ENCODE results near the gene LCT. TPM values are rescaled to one million over a fixed set of nuclear protein-coding genes. Genes with fewer than 3 reads are reported as not detected.

The LCT gene
- total and polyA plus RNA-seq, 2 donors (not counting 1 experiment from before 2014, with no cell fraction given): under 0.01 TPM; not detected in 1

DNA sequence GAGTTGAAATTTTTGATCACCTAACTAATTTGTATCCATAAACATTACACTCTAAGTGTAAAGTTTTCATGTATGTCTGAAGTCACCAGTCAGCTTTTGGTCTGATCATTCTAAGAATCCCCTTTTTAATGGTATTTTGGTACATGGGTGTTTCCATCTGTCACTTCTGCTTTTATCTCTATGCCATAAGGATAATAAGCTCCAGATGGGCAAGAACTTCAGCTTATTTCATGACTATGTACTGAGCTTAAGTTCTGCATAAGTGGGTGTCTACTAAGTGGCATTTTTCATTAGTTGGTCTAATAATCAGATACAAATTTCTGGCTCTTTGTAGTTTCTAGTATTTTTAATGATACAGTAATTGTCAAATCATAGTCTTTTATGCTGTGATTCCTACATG is 75.0 kb downstream of the LCT start:
- peaks cover 3% of the 10 kb centered on the region for H3K36me3 ChIP-seq (ENCODE audit: control insufficient read depth, insufficient read depth, low read length)
- H3K4me2 ChIP-seq (ENCODE audit: extremely low read depth, insufficient read depth, low read length): no peak overlapping the region
- no peak overlapping the region for H3K9ac ChIP-seq (ENCODE audit: insufficient read depth, low read length)
- H3K27ac ChIP-seq (ENCODE audit: insufficient read depth, low read length): no peak overlapping the region
- H3K79me2 ChIP-seq (ENCODE audit: control insufficient read depth, insufficient read depth, low read length): no peaks in the 10 kb centered on the region
- no peak for DNase-seq (ENCODE audit: low read depth in 2 of 2)
- no peak overlapping the region for H2AFZ ChIP-seq (ENCODE audit: low read length)
- H3K9me3 ChIP-seq (ENCODE audit: control insufficient read depth, insufficient read depth, low read depth, low read length): no peaks in the 10 kb centered on the region
- no peaks in the 10 kb centered on the region for H3K4me1 ChIP-seq (ENCODE audit: control insufficient read depth, extremely low read depth, insufficient read depth, low read length)
- no peak overlapping the region for H3K4me3 ChIP-seq (replicated peaks in 1 of 4; ENCODE audit: control extremely low read depth in 1 of 4, insufficient read depth in 1 of 4, low read depth in 3 of 4, low read length in 4 of 4)
- TF ChIP-seq, protein P1, sequence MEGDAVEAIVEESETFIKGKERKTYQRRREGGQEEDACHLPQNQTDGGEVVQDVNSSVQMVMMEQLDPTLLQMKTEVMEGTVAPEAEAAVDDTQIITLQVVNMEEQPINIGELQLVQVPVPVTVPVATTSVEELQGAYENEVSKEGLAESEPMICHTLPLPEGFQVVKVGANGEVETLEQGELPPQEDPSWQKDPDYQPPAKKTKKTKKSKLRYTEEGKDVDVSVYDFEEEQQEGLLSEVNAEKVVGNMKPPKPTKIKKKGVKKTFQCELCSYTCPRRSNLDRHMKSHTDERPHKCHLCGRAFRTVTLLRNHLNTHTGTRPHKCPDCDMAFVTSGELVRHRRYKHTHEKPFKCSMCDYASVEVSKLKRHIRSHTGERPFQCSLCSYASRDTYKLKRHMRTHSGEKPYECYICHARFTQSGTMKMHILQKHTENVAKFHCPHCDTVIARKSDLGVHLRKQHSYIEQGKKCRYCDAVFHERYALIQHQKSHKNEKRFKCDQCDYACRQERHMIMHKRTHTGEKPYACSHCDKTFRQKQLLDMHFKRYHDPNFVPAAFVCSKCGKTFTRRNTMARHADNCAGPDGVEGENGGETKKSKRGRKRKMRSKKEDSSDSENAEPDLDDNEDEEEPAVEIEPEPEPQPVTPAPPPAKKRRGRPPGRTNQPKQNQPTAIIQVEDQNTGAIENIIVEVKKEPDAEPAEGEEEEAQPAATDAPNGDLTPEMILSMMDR (conservative IDR thresholded peaks at IDR 0.05 in 1 of 2, IDR thresholded peaks at IDR 0.05 in 1 of 2; ENCODE audit: low read depth in 1 of 2, low read length in 2 of 2): no peak
- no peak for TF ChIP-seq EZH2 (IDR thresholded peaks at IDR 0.05; ENCODE audit: low read length, missing control alignments)
- no peaks in the 10 kb centered on the region for H4K20me1 ChIP-seq (ENCODE audit: control insufficient read depth, extremely low read depth, insufficient read depth, low read length)
- H3K27me3 ChIP-seq (ENCODE audit: control insufficient read depth, insufficient read depth, low read length): no peaks in the 10 kb centered on the region

DNA sequence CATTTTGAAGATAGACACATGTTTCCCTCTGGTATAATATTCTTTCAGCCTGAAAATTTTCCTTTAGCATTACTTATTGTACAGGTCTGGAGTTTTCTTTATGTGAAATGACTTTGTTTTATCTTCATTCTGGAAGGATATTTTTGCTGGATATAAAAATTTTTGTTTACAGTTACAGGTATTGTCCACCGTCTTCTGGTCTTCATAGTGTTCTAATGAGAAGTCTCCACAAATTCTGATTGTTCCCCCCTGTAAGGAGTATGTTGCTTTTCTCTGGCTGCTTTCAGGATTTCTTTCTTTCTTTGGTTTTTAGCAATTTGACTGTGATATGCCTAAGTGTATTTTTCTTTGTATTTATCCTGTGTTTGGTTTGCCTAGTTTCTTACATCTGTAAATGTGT is 80.3 kb downstream of the LCT start:
- Histone ChIP-seq H3K4me1 (ENCODE audit: control insufficient read depth, extremely low read depth, insufficient read depth, low read length) (no peaks in the 10 kb centered on the region), H3K27ac (ENCODE audit: insufficient read depth, low read length) (no peak overlapping the region), H3K36me3 (ENCODE audit: control insufficient read depth, insufficient read depth, low read length) (peaks cover 6% of the 10 kb centered on the region), H3K9me3 (ENCODE audit: control insufficient read depth, insufficient read depth, low read depth, low read length) (no peaks in the 10 kb centered on the region), H3K4me2 (ENCODE audit: extremely low read depth, insufficient read depth, low read length) (no peak overlapping the region), H4K20me1 (ENCODE audit: control insufficient read depth, extremely low read depth, insufficient read depth, low read length) (no peaks in the 10 kb centered on the region), H2AFZ (ENCODE audit: low read length) (no peak overlapping the region), H3K79me2 (ENCODE audit: control insufficient read depth, insufficient read depth, low read length) (no peaks in the 10 kb centered on the region), H3K27me3 (ENCODE audit: control insufficient read depth, insufficient read depth, low read length) (no peaks in the 10 kb centered on the region), H3K4me3 (replicated peaks in 1 of 4; ENCODE audit: control extremely low read depth in 1 of 4, insufficient read depth in 1 of 4, low read depth in 3 of 4, low read length in 4 of 4) (no peak overlapping the region), H3K9ac (ENCODE audit: insufficient read depth, low read length) (no peak overlapping the region)
- no peak for TF ChIP-seq EZH2 (IDR thresholded peaks at IDR 0.05; ENCODE audit: low read length, missing control alignments)
- TF ChIP-seq, protein P1 (conservative IDR thresholded peaks at IDR 0.05 in 1 of 2, IDR thresholded peaks at IDR 0.05 in 1 of 2; ENCODE audit: low read depth in 1 of 2, low read length in 2 of 2): no peak
- DNase-seq (ENCODE audit: low read depth in 2 of 2): no peak

DNA sequence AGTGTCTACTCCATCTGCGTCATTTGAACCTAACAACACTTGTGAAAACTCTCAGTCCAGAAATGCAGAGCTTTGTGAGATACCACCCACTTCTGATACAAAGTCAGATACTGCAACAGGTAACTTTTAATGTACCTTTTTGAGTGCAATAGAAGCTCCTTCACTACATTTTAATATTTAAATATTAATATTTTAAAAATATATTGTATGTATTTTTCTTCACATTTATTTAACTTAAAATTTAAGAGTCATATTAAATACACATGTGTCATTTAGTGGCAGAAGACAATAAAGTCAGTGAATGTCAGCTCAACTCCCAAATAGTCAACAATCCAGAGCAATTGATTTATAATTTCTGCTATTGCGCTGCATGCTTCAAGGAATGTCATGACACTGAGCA is 81.4 kb downstream of the LCT start:
- H3K4me2 ChIP-seq (ENCODE audit: extremely low read depth, insufficient read depth, low read length): no peak overlapping the region
- no peak for DNase-seq (ENCODE audit: low read depth in 2 of 2)
- no peak overlapping the region for H3K27ac ChIP-seq (ENCODE audit: insufficient read depth, low read length)
- H2AFZ ChIP-seq (ENCODE audit: low read length): no peak overlapping the region
- no peaks in the 10 kb centered on the region for H3K4me1 ChIP-seq (ENCODE audit: control insufficient read depth, extremely low read depth, insufficient read depth, low read length)
- no peaks in the 10 kb centered on the region for H3K27me3 ChIP-seq (ENCODE audit: control insufficient read depth, insufficient read depth, low read length)
- H3K9ac ChIP-seq (ENCODE audit: insufficient read depth, low read length): no peak overlapping the region
- no peak overlapping the region for H3K4me3 ChIP-seq (replicated peaks in 1 of 4; ENCODE audit: control extremely low read depth in 1 of 4, insufficient read depth in 1 of 4, low read depth in 3 of 4, low read length in 4 of 4)
- H4K20me1 ChIP-seq (ENCODE audit: control insufficient read depth, extremely low read depth, insufficient read depth, low read length): no peaks in the 10 kb centered on the region
- no peaks in the 10 kb centered on the region for H3K9me3 ChIP-seq (ENCODE audit: control insufficient read depth, insufficient read depth, low read depth, low read length)
- no peak for TF ChIP-seq EZH2 (IDR thresholded peaks at IDR 0.05; ENCODE audit: low read length, missing control alignments)
- TF ChIP-seq, protein P1 (conservative IDR thresholded peaks at IDR 0.05 in 1 of 2, IDR thresholded peaks at IDR 0.05 in 1 of 2; ENCODE audit: low read depth in 1 of 2, low read length in 2 of 2): no peak
- H3K79me2 ChIP-seq (ENCODE audit: control insufficient read depth, insufficient read depth, low read length): no peaks in the 10 kb centered on the region
- H3K36me3 ChIP-seq (ENCODE audit: control insufficient read depth, insufficient read depth, low read length): peaks cover 6% of the 10 kb centered on the region

All from fibroblast of lung (primary cell).